WTC11 (cell line): ENCODE data around the gene TBC1D17. TPM values are rescaled to one million over a fixed set of nuclear protein-coding genes. Genes with fewer than 3 reads are reported as not detected.

Experiments used
- ATAC-seq: fragments of 200-7000 bp; cut with Tn5 transposase; 2 replicates; pipeline ENCODE4 v1.10.0; 2021; ENCODE audit warnings: mild to moderate bottlenecking, moderate library complexity
- CTCF ChIA-PET: fragments of 300-600 bp; sonication (Branson Sonifier 250); formaldehyde crosslinking; loops from one replicate; lab custom pipeline; 2021; ENCODE audit warnings: antibody characterized with exemption; lab: Charles Lee
- POLR2A ChIA-PET: fragments of 350-600 bp; sonication (Branson Sonifier 250); formaldehyde crosslinking; loops from one replicate; lab custom pipeline; 2021; ENCODE audit warnings: antibody characterized with exemption; lab: Charles Lee
- DNase-seq: peaks from one replicate; pipeline ENCODE4 v3.0.0; 2021; ENCODE audit warnings: low spot score
- H3K27ac Mint-ChIP-seq: 2 replicates; pipeline ENCODE4 v1.8.0; 2021; ENCODE audit warnings: mixed read lengths
- H3K27me3 Mint-ChIP-seq: 2 replicates; pipeline ENCODE4 v1.8.0; 2021; ENCODE audit warnings: low read depth, mild to moderate bottlenecking, moderate library complexity, mixed read lengths
- H3K36me3 Mint-ChIP-seq: 2 replicates; pipeline ENCODE4 v1.8.0; 2021; ENCODE audit warnings: mixed read lengths
- H3K4me1 Mint-ChIP-seq: 2 replicates; pipeline ENCODE4 v1.8.0; 2022; ENCODE audit warnings: mixed read lengths
- H3K4me3 Mint-ChIP-seq: 2 replicates; pipeline ENCODE4 v1.8.0; 2021; ENCODE audit warnings: mild to moderate bottlenecking, moderate library complexity, mixed read lengths
- H3K9me3 Mint-ChIP-seq: 2 replicates; pipeline ENCODE4 v1.8.0; 2021; ENCODE audit warnings: mixed read lengths
- E2F4 ChIP-seq: sonication (generic); formaldehyde crosslinking; IDR thresholded peaks from 2 replicates; pipeline ENCODE4 v1.8.1; 2022; ENCODE audit warnings: low read depth, mild to moderate bottlenecking, moderate library complexity, missing genetic modification reagents, borderline replicate concordance
- EMX1 ChIP-seq: fragments of 250-450 bp; sonication (Bioruptor Pico); IDR thresholded peaks from 2 replicates; pipeline ENCODE4 v1.8.0; 2021; ENCODE audit warnings: mild to moderate bottlenecking
- ERG ChIP-seq: fragments of 250-450 bp; sonication (Bioruptor Pico); IDR thresholded peaks from 2 replicates; pipeline ENCODE4 v1.8.0; 2021; ENCODE audit warnings: mild to moderate bottlenecking
- ESRRA ChIP-seq: sonication (generic); formaldehyde crosslinking; IDR thresholded peaks from 2 replicates; pipeline ENCODE4 v1.8.1; 2022; ENCODE audit warnings: mild to moderate bottlenecking, missing genetic modification reagents, borderline replicate concordance
- GTF2I ChIP-seq: fragments of 250-450 bp; sonication (Bioruptor Pico); conservative IDR thresholded peaks from 2 replicates; pipeline ENCODE4 v1.4.0; 2021; ENCODE audit warnings: mild to moderate bottlenecking
- JAZF1 ChIP-seq: fragments of 250-450 bp; sonication (Bioruptor Pico); IDR thresholded peaks from 2 replicates; pipeline ENCODE4 v1.9.0; 2021; ENCODE audit warnings: moderate library complexity, mild to moderate bottlenecking, inconsistent platforms
- MYBL2 ChIP-seq: sonication (generic); formaldehyde crosslinking; IDR thresholded peaks from 2 replicates; pipeline ENCODE4 v1.8.1; 2023; ENCODE audit warnings: mild to moderate bottlenecking, moderate library complexity, missing genetic modification reagents
- PRRX2 ChIP-seq: fragments of 250-450 bp; sonication (Bioruptor Pico); IDR thresholded peaks from 2 replicates; pipeline ENCODE4 v1.8.0; 2021; ENCODE audit warnings: mild to moderate bottlenecking
- USF1 ChIP-seq: sonication (generic); formaldehyde crosslinking; IDR thresholded peaks from 2 replicates; pipeline ENCODE4 v1.8.0; 2022; ENCODE audit warnings: mild to moderate bottlenecking, missing genetic modification reagents
- USF2 ChIP-seq: sonication (generic); formaldehyde crosslinking; IDR thresholded peaks from 2 replicates; pipeline ENCODE4 v1.8.1; 2023; ENCODE audit warnings: mild to moderate bottlenecking, missing genetic modification reagents, moderate library complexity
- ZNF121 ChIP-seq: sonication (generic); formaldehyde crosslinking; IDR thresholded peaks from 2 replicates; pipeline ENCODE4 v1.8.0; 2023; ENCODE audit warnings: missing genetic modification reagents
- ZNF219 ChIP-seq: sonication (generic); formaldehyde crosslinking; IDR thresholded peaks from 2 replicates; pipeline ENCODE4 v1.8.0; 2023; ENCODE audit warnings: missing genetic modification reagents, mild to moderate bottlenecking, borderline replicate concordance
- ZNF423 ChIP-seq: fragments of 250-450 bp; sonication (Bioruptor Pico); IDR thresholded peaks from 2 replicates; pipeline ENCODE4 v2.1.2; 2022; ENCODE audit warnings: mild to moderate bottlenecking, moderate library complexity
- ZNF671 ChIP-seq: fragments of 250-450 bp; sonication (Bioruptor Pico); IDR thresholded peaks from 2 replicates; pipeline ENCODE4 v1.8.0; 2021; ENCODE audit warnings: mild to moderate bottlenecking
- total RNA-seq: library from RNA; stranded (reverse); gene quantifications from 3 replicates; pipeline ENCODE4 v1.2.3, GENCODE V29; 2021
- TF ChIP-seq, protein P1 (sequence below): fragments of 250-450 bp; sonication (Bioruptor Pico); IDR thresholded peaks from 2 replicates; pipeline ENCODE4 v1.9.0; 2021; ENCODE audit warnings: mild to moderate bottlenecking, borderline replicate concordance
- TF ChIP-seq, protein P2 (sequence below): fragments of 200-600 bp; IDR thresholded peaks from 2 replicates; pipeline ENCODE4 v1.8.0; 2022; ENCODE audit warnings: antibody characterized with exemption
- TF ChIP-seq, protein P3 (sequence below): sonication (generic); formaldehyde crosslinking; IDR thresholded peaks from 2 replicates; pipeline ENCODE4 v1.8.1; 2023; ENCODE audit warnings: mild to moderate bottlenecking, missing genetic modification reagents
- TF ChIP-seq, protein P4 (sequence below): fragments of 250-450 bp; sonication (Bioruptor Pico); conservative IDR thresholded peaks from 2 replicates; pipeline ENCODE4 v1.9.0; 2021; ENCODE audit warnings: mild to moderate bottlenecking

TBC1D17 gene
- total RNA-seq, 1 experiment from 2014 or later = 52.8 TPM

GRCh38 chr19:49830766-49831165 is 46.7 kb upstream of the TBC1D17 start (continued):
- TF ChIP-seq GTF2I (CRISPR knock-in tag) (no peak), PRRX2 (CRISPR knock-in tag) (no peak), USF1 (no peak)

GRCh38 chr19:49831592-49831991 is 45.9 kb upstream of the TBC1D17 start:
- CTCF ChIA-PET = no interaction called here
- DNase-seq = no peak
- TF ChIP-seq GTF2I (CRISPR knock-in tag) (no peak), E2F4 (CRISPR knock-in tag) (no peak), ZNF671 (no peak), ZNF219 (no peak), ESRRA (CRISPR knock-in tag) (no peak), MYBL2 (CRISPR knock-in tag) (no peak), ZNF423 (CRISPR knock-in tag) (no peak), USF2 (CRISPR knock-in tag) (no peak), EMX1 (CRISPR knock-in tag) (no peak), ZNF121 (CRISPR knock-in tag) (no peak), ERG (CRISPR knock-in tag) (no peak), JAZF1 (no peak)
- TF ChIP-seq, protein P1, sequence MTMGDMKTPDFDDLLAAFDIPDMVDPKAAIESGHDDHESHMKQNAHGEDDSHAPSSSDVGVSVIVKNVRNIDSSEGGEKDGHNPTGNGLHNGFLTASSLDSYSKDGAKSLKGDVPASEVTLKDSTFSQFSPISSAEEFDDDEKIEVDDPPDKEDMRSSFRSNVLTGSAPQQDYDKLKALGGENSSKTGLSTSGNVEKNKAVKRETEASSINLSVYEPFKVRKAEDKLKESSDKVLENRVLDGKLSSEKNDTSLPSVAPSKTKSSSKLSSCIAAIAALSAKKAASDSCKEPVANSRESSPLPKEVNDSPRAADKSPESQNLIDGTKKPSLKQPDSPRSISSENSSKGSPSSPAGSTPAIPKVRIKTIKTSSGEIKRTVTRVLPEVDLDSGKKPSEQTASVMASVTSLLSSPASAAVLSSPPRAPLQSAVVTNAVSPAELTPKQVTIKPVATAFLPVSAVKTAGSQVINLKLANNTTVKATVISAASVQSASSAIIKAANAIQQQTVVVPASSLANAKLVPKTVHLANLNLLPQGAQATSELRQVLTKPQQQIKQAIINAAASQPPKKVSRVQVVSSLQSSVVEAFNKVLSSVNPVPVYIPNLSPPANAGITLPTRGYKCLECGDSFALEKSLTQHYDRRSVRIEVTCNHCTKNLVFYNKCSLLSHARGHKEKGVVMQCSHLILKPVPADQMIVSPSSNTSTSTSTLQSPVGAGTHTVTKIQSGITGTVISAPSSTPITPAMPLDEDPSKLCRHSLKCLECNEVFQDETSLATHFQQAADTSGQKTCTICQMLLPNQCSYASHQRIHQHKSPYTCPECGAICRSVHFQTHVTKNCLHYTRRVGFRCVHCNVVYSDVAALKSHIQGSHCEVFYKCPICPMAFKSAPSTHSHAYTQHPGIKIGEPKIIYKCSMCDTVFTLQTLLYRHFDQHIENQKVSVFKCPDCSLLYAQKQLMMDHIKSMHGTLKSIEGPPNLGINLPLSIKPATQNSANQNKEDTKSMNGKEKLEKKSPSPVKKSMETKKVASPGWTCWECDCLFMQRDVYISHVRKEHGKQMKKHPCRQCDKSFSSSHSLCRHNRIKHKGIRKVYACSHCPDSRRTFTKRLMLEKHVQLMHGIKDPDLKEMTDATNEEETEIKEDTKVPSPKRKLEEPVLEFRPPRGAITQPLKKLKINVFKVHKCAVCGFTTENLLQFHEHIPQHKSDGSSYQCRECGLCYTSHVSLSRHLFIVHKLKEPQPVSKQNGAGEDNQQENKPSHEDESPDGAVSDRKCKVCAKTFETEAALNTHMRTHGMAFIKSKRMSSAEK = no peak
- TF ChIP-seq, protein P2, sequence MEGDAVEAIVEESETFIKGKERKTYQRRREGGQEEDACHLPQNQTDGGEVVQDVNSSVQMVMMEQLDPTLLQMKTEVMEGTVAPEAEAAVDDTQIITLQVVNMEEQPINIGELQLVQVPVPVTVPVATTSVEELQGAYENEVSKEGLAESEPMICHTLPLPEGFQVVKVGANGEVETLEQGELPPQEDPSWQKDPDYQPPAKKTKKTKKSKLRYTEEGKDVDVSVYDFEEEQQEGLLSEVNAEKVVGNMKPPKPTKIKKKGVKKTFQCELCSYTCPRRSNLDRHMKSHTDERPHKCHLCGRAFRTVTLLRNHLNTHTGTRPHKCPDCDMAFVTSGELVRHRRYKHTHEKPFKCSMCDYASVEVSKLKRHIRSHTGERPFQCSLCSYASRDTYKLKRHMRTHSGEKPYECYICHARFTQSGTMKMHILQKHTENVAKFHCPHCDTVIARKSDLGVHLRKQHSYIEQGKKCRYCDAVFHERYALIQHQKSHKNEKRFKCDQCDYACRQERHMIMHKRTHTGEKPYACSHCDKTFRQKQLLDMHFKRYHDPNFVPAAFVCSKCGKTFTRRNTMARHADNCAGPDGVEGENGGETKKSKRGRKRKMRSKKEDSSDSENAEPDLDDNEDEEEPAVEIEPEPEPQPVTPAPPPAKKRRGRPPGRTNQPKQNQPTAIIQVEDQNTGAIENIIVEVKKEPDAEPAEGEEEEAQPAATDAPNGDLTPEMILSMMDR = no peak
- TF ChIP-seq, protein P3, sequence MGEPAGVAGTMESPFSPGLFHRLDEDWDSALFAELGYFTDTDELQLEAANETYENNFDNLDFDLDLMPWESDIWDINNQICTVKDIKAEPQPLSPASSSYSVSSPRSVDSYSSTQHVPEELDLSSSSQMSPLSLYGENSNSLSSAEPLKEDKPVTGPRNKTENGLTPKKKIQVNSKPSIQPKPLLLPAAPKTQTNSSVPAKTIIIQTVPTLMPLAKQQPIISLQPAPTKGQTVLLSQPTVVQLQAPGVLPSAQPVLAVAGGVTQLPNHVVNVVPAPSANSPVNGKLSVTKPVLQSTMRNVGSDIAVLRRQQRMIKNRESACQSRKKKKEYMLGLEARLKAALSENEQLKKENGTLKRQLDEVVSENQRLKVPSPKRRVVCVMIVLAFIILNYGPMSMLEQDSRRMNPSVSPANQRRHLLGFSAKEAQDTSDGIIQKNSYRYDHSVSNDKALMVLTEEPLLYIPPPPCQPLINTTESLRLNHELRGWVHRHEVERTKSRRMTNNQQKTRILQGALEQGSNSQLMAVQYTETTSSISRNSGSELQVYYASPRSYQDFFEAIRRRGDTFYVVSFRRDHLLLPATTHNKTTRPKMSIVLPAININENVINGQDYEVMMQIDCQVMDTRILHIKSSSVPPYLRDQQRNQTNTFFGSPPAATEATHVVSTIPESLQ (CRISPR knock-in tag) = no peak
- TF ChIP-seq, protein P4, sequence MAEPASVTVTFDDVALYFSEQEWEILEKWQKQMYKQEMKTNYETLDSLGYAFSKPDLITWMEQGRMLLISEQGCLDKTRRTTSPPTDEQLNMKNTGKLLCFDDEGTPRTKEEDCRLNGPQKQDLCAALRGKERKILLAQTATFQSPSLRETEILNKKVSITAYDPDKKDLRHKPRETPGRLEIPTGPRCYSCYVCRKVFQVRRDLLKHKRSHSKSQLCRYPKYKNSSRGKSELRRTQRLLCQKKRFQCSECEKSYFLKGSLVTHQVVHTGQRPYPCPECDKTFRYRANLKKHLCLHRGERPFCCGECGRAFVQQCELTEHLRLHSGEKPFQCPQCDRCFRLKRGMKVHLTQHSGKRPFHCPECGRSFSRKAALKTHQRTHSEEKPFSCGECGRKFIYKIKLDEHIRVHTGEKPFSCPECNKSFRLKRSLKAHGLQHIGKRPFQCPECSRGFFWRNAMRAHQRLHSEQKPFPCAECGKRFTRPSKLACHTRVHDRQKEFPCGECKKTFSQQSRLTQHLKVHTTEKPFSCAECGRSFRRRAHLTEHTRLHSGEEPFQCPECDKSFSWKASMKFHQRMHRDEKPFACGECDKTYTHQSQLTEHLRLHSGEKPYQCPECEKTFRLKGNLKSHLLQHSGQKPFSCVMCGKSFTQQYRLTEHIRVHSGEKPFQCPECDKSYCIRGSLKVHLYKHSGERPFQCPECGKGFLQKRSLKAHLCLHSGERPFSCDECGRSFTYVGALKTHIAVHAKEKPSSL (CRISPR knock-in tag) = no peak
- TF ChIP-seq, all 79 proteins: peak for 0
- no peak overlapping the region for H3K27ac Mint-ChIP-seq
- H3K36me3 Mint-ChIP-seq = peaks cover 23% of the 10 kb centered on the region
- H3K27me3 Mint-ChIP-seq = no peaks in the 10 kb centered on the region
- H3K4me3 Mint-ChIP-seq = no peak overlapping the region
- H3K4me1 Mint-ChIP-seq = no peaks in the 10 kb centered on the region
- no peaks in the 10 kb centered on the region for H3K9me3 Mint-ChIP-seq
- POLR2A ChIA-PET = no interaction called here
- ATAC-seq = no peak
